HEK293 (cell line): ENCODE results near the gene IDE.

ENCODE experiments used
- CTCF ChIP-seq: fragments of 450-650 bp; formaldehyde crosslinking; IDR thresholded peaks from 2 replicates; pipeline ENCODE4 v1.5.1; 2016; ENCODE audit warnings: missing biosample characterization, missing genetic modification characterization
- ELK4 ChIP-seq: IDR thresholded peaks from 2 replicates; pipeline ENCODE4 v1.6.1; 2011; ENCODE audit warnings: mild to moderate bottlenecking, low read depth, low read length, borderline replicate concordance
- SP2 ChIP-seq: fragments of 450-650 bp; formaldehyde crosslinking; IDR thresholded peaks from 2 replicates; pipeline ENCODE4 v1.5.1; 2016; ENCODE audit warnings: missing biosample characterization, missing genetic modification characterization
- ZFP3 ChIP-seq: fragments of 450-650 bp; formaldehyde crosslinking; IDR thresholded peaks from 2 replicates; pipeline ENCODE4 v1.5.1; 2016; ENCODE audit warnings: low read depth, missing biosample characterization, missing genetic modification characterization
- ZNF10 ChIP-seq: fragments of 450-650 bp; formaldehyde crosslinking; IDR thresholded peaks from 2 replicates; pipeline ENCODE4 v1.5.1; 2017; ENCODE audit warnings: missing biosample characterization, missing genetic modification characterization

GRCh38 chr10:92530891-92531535, 42.9 kb downstream of the IDE start:
- TF ChIP-seq ZFP3 (tag by site-specific recombination) = no peak
- no peak for TF ChIP-seq ELK4
- no peak for TF ChIP-seq SP2 (tag by site-specific recombination)
- no peak for TF ChIP-seq CTCF (tag by site-specific recombination)
- no peak for TF ChIP-seq ZNF10 (tag by site-specific recombination)
